HG02840 (cell line): ENCODE measurements around the gene NBPF1.
"Not testable (repeated sequence)": the region's sequence is repeated elsewhere in the genome, so short reads cannot be mapped to it uniquely, and the experiment has no call there.

Experiments
- ATAC-seq: cut with Tn5 transposase; IDR thresholded peaks from one replicate; pipeline ENCODE4 v1.9.1; 2021; ENCODE audit warnings: mild to moderate bottlenecking, moderate library complexity, moderate number of reproducible peaks; ENCODE audit not compliant: unreplicated experiment, low FRiP score

Gene NBPF1

DNA sequence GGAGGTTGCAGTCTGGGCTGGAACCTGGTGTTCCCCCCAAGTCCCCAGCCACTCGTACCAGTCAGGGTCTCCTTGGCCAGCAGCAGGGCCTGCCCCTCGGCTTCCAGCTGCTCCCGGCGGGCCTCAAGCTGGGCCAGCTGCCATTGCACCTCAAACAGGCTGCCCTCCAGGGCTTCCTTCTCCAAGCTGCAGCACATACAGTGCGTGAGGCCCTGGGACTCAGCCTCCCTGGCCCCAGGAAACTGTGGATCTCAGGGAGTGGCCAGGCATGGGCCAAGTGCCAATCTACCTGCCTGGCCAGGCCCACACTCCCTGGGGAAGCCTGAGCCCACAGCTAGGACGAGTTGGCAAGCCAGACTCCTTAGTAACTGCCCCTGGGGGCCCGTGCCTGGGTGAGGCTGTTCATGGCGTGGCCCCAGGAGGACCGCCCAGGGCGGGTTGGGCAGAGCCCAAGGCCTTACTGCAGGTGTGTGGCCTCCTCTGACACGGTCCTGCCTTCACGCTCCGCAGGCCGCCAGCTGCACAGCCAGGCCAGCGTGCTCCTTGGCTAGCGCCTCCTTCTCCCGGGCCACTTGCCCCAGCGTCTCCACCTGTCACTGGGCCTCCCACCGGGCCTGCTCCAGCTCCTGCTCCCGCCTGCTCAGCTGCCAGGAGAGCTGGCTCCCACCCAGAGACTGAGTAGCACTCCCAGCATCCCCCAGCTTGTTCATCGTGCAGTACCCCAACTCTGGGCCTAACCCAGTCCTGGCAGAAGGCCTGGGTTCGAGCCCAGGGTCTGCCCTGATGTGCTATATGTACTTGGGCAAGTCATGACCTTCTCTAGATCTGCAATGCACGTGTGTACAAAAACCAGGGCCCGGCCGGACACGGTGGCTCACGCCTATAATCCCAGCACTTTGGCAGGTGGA lies 10.7 kb upstream of the NBPF1 start:
- ATAC-seq: not testable (repeated sequence)

DNA sequence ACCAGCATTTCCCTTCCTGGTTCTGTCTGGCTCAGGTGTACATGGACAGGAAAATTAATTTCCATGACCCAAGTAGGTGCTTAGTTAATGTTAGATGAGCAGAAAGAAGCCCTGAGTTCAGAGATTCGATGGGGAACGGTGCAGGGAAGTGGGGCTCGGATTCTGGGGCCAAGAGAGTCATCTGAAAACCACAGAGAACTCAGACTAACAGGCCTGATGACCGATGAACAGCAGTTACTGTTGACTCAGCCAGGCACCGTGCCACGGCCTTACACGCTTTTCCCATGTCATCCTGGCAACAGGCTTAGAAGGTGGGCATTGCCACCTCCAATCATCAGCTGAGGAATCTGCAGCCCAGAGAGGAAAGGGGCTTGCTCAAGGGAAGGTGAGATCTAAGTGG lies 10.0 kb upstream of the NBPF1 start:
- not testable (repeated sequence) for ATAC-seq

DNA sequence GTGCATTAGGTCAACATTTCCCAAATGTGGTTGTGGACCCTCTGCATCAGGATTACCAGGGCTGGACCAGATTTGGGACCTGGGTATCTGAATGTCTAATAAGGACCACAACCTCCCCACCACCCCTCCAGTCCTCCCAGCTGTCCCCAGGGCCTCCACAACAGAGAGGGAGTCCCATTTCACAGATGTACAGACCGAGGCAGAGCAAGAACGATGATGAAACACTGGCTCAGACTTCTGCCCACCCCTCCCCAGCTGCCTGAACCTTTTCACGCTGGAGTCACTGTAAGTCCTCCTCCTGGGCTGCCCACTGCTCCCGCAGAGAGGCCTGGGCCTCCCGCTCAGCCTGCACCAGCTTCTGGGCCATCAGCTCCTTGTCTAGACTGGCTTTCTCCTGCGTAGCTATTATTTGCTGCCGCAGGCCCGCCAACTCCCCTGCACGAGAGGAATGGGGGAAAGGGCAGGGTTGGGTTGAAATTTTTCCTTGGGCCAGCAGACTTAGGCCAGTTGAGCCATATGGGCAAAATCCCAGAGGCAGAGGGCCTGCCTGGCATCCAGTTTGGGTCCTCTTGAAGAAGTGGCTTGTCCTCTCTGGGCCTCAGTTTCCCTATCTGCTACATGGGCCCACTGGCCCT lies 8.4 kb upstream of the NBPF1 start:
- ATAC-seq: not testable (repeated sequence)

DNA sequence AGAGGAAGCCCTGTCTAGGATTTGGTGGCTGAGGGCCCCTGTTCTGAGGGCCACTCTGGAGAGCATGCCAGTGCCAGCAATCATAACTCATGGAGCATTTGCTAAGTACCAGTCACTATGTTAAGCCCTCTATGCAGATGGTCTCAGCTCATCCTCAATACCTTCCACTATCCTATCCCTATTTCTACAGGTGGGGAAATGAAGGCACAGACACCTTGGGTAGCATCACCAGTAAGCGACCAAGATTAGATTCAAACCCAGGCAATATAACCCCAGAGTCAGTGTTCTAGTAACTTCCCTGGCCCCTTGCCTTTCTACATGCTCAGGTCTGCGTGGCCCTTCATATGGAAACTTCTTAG lies 7.9 kb upstream of the NBPF1 start:
- no peak for ATAC-seq

DNA sequence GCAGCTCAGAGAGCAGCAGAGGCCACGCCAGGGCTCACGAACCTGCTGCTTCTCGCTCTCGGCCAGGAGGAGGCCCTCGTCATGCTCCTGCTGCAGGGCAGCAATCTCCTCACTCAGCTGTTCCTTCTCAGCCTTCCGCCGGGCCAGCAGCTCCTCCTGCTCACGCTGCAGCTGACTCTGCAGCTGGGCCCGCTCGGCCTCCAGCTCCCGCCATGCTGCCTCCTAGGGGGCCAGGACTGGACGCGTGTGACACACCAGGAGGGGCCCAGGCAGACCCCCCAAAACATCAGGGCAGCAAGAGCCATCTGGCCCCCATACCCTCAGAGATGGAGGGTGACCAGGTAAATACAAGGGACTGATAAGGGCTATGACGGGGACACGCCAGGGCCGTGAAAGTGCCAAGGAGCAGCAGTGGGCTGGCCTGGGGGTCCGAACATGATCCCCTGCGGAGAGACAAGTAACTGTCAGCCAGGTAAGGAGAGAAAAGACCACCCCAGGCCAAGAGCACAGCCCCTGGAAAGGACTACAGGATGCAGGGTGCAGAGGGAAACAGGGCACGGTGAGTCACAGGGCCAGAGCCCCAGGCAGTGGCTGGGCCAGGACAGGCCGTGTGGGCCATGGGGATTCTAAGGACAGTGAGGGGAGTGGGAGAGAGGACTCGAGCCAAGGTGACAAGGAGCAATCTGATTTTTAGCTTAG lies 6.6 kb upstream of the NBPF1 start:
- not testable (repeated sequence) for ATAC-seq

DNA sequence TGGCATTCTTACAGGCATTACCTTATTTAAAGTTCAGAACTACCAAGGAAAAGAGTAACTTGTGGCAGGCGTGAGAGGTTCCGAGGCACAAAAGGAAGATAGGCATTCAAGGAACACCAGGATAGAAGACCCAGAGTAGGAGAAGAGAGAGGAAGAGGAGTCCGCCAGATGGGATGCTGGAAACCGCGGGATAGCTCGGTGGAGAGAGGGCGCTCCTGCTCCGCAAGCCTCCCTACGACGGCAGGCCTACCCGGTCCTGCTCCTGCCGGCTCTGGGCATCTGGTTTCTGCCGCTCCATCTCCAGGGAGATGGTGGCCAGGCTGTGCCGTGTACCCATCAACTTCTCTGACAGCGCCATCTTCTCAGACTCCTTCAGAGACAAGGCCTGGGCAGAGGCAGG lies 5.4 kb upstream of the NBPF1 start:
- no peak for ATAC-seq

DNA sequence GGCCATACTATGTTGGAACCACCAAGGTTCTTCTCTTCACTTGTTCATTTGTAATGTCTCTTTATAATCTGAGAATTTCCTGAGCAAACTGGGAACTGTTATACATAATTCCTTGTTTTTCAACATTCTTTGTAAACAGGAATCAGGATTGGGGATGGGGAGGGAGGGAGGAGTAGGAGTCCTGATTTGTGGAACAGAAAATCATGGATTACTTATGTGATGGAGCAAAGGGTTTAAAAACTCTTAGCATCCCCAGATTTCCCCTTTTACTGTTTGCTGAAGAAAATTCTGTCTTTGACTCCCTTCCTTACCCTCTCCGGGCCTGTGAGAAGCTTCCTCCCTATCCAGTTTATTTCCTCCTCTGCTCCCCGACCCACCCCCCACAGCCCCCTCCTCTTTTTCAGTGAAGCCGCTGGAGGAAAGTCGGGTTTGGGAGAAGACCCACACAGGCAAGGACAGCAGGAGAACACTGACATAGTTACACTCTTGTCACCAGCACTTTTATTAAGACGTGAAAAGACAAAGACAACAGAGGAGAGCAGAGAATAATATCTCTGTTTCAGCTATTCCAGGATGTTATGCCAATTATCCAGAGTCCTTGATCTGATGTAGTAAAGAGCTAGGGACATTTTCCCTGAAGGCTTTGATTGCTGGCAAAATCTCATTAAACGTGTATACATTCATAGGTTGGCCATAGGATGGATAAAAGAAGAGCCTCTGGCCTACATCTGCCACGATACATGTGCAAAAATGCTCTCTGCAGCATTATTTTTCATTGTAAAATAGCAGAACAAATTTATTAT lies 4.6 kb upstream of the NBPF1 start:
- no peak for ATAC-seq

DNA sequence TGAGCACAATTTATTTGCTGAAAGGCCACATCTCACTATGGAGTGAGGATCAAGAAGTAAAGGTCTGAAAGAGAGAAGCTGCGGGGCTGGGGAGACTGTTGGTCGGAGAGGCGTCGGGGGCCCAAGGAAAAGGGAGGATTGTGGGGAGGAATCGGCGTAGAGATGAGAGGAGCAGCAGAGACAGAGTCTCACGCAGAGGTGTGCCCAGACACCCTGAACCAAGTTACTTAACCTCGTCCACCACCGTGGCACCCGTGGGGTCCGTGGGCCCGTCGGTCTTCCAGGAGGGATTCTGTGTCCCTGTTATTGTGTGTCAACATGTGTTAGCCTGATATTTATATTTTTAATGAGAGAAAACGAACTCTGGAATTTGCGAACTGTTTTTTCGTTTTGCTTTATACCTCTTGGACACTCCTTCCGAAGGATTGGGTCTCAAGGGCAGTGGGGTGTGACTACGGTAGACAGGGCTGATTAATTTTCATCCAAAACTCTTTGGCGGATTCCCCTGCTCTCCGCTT lies 3.8 kb upstream of the NBPF1 start:
- ATAC-seq: no peak

DNA sequence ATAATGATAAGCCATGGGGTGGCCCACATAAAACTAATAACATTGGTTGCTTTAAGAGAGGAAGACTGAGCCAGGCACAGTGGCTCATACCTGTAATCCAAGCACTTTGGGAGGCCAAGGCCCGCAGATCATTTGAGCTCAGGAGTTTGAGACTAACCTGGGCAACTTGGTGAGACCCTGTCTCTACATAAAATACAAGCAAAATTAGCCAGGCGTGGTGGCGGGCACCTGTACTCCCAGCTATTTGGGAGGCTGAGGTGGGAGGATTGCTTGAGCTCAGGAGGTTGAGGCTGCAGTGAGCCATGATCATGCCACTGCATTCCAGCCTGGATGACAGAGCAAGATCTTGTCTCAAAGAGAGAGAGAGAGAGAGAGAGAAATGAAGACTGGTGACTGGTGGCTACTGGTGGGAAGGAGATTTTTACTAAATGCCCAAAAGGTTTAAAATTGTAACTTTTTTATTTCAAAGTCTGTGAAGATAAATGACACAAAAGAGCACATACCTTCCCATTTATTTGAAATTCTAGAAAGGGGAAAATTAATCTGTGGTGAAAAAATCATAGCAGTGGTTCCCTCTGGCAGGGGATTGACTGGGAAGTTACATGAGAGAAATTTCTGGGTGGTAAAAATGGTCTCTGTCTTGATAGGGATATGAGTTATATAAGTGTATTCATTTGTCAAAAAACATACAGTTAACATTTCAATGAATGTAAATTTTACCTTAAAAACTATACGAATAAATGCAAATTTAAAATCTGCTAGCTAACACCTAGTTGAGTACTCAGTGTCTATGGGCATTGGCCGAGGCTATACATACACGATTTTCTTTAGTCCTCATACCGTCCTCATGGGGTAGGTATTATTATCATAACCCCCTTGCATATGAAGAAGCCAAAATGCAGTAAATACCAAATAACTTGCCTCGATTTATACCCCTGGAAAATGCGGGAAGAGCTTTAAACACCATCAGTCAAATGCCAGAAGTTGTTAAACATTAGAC lies 2.2 kb upstream of the NBPF1 start:
- no peak for ATAC-seq

DNA sequence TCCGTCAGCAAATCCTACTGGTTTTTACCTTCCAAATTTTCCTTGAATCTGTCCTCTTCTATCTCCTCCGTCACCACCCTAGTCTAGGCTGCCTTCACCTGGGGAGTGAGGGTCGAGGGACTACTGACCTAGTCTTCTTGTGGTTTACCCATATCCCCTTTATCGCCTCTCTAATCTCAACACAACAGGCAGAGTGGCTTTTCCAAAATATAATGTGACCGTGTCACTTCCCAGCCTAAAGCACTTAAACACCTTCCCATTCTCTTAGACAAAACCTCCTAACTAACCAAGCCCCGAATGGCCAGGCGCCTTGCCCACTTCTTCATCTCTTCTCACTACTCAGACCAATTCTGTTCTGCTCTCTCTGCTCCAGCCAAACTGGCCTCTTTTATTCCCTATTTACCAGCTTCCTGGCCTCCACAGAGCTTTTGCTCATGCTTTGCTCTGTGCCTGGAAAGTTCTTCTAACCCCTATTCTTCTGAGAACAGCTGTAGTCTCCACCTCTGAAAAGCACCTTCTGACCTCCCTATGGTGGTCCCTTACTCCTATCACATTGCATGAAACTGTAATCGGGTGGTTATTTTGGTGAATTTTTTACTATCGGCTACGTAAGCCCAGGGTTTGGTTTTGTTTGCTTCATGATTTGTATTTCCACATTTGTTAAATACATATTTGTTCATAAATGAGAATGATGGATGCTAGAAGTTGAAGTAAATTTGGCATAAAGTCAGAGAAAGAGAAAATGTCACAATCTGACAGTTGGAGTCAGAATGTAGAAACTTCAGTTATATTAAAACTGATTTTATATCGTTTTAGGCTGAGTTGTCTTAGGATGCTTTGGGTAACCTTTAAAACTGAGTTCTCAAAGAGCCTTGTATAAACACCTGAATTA lies 1.2 kb upstream of the NBPF1 start:
- ATAC-seq: no peak

DNA sequence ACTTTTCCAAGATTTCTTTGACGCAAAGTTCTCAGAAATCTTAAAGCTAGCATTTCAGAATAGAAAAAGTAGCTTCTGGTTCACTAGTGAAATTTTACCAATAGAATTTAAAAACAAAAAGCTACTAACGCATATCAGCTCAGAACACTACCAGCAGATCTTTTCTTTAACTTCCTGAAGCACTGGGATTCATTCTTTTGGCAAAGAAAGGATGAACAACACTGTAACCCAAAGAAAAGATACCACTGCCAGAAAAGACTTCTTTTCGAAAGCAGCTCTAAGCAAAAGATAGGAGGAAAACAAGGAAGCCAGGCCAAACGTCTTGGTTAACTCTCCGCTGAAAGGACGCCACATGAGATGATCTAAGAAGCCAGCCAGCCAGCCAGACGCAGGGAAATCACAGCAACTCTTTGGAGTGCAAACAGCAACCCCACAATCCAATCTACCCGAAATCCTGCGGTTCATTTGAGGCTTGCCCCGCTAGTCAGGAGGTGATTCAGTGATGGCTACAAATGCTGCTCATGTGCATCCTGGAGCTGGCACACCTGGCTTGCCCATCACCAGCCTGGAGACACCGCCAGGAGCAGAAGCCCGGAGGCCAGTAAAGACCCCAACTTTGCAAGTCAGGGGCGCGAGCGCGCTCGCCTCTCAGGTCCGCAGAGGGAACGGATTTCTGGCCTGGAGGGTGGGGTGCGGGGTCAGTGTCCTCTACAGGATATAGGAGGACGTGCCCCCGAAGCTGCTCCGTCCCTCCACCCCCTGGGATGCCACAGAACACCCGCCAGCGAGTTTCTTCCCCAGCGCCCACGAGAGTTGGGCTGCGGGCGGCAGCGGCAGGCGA lies 812 bp downstream of the NBPF1 start:
- ATAC-seq: no peak

DNA sequence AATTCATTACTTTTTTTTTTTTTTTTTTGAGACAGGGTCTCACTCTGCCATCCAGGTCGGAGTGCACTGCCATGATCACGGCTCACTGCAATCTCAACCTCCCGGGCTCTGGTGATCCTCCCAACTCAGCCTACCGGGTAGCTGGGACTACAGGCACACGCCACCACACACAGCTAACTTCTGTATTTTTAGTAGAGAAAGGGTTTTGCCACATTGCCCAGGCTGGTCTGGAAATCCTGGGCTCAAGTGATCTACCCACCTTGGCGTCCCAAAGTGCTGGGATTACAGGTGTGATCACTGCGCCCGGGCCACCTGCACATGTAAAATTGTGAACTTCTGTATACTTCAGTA lies 1.4 kb downstream of the NBPF1 start:
- ATAC-seq: not testable (repeated sequence)

DNA sequence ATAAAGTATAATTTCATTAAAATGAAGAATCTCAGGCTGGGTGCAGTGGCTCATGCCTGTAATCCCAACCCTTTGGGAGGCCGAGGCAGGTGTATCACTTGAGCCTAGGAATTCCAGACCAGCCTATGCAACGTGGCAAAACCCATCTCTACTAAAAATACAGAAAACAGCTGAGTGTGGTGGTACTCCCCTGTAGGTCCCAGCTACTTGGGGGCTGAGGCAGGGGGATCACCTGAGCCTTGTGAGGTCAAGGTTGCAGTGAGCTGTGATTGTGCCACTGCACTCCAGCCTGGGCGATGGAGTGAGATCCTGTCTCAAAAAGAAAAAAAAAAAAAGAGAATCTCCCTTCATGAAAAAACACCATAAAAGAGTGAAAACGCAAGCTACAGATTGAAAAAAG lies 2.2 kb downstream of the NBPF1 start:
- ATAC-seq: not testable (repeated sequence)

DNA sequence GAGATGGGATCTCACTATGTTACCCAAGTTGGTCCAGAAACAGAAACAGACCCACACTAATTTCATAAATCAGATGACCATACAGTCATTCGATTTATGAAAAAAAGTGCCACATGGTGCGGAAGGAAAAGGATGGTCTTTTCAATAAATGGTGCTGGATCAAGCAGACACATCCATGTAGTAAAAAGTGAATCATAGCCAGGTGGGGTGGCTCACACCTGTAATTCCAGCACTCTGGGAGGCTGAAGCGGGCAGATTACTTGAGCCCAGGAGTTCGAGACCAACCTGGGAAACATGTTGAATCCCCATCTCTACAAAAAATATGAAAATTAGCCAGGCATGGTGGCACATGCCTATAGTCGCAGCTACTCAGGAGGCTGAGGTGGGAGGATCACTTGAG lies 2.8 kb downstream of the NBPF1 start:
- not testable (repeated sequence) for ATAC-seq

DNA sequence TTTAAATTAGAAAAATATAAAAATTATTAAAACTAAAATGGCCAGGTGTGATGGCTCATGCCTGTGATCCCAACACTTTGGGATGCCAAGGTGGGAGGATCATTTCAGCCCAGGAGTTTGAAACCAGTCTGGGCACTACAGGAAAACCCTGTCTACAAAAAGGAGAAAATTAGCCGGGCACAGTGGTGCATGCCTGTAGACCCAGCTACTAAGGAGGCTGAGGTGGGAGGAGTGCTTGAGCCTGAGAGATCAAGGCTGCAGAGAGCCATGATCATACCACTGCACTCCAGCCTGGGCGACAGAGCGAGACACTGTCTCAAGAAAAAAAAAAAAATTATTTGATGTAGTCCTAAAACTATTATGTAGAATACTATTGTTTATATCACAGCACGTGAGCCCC lies 3.6 kb downstream of the NBPF1 start:
- not testable (repeated sequence) for ATAC-seq

DNA sequence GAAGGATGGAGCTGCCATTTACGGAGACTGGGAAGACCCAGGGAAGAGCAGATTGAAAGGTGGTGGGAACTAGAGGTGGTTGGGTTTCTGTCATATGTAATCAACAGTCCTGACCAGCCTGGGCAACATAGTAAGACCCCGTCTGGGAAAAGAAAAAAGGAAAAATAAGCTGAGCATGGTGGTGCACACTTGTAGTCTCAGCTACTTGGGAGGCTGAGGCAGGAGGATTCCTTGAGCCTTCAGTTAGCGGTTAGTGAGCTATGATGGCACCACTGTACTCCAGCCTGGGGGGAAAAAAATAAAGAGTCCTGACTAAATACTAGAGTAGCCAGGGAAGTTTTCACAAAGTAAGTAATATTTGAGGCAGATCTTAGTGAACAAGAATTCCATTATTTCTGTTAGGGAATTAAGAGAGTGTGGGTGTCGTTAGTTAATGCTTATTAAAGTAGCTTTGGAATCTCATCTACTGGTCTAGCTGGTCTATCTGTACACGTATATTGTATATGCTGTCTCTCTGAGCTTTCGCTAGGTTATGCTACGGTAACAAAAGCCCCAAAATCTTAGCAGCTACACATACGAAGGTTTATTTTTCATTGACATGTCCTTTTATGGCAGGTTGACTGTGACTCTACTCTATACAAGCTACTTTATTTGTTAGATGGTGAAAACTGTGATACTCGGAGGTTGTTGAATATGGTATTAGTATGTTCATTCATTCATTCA lies 4.4 kb downstream of the NBPF1 start:
- no peak for ATAC-seq
